Skeletal muscle satellite cell (primary cell): Measurements from ENCODE around the gene PSMC3.

ENCODE experiments used
- H3K27me3 ChIP-seq: 2 replicates; pipeline ENCODE4 v1.7.0; 2013; ENCODE audit warnings: low read length; ENCODE audit not compliant: control insufficient read depth, insufficient read depth
- H3K36me3 ChIP-seq: 2 replicates; pipeline ENCODE4 v1.7.0; 2013; ENCODE audit warnings: mild to moderate bottlenecking, control low read depth, low read length; ENCODE audit not compliant: insufficient read depth
- H3K4me1 ChIP-seq: 2 replicates; pipeline ENCODE4 v1.7.0; 2013; ENCODE audit warnings: low read length; ENCODE audit not compliant: control insufficient read depth, insufficient read depth
- H3K4me2 ChIP-seq: 2 replicates; pipeline ENCODE4 v1.7.0; 2013; ENCODE audit warnings: mild to moderate bottlenecking, low read length
- H3K4me3 ChIP-seq: 2 replicates; pipeline ENCODE4 v1.7.0; 2013; ENCODE audit warnings: low read length
- H3K9ac ChIP-seq: 2 replicates; pipeline ENCODE4 v1.7.0; 2013; ENCODE audit warnings: mild to moderate bottlenecking, low read depth, low read length, moderate library complexity
- H3K9me3 ChIP-seq: replicated peaks from 2 replicates; pipeline ENCODE4 v1.7.0; 2013; ENCODE audit warnings: mild to moderate bottlenecking, control low read depth, low read length

Gene PSMC3

GRCh38 chr11:47389577-47390421 is 36.4 kb downstream of the PSMC3 start:
- Histone ChIP-seq H3K9me3 (no peaks in the 10 kb centered on the region), H3K9ac (no peak overlapping the region), H3K4me2 (no peak overlapping the region), H3K4me3 (no peak overlapping the region), H3K4me1 (peaks cover 15% of the 10 kb centered on the region), H3K36me3 (no peaks in the 10 kb centered on the region), H3K27me3 (no peaks in the 10 kb centered on the region)

GRCh38 chr11:47388697-47389576 is 37.3 kb downstream of the PSMC3 start:
- H3K9me3 ChIP-seq = no peaks in the 10 kb centered on the region
- no peaks in the 10 kb centered on the region for H3K36me3 ChIP-seq
- H3K9ac ChIP-seq = no peak overlapping the region
- H3K4me3 ChIP-seq = no peak overlapping the region
- no peaks in the 10 kb centered on the region for H3K27me3 ChIP-seq
- H3K4me2 ChIP-seq = no peak overlapping the region
- peaks cover 8% of the 10 kb centered on the region for H3K4me1 ChIP-seq

- Histone ChIP-seq H3K4me3 (no peak overlapping the region), H3K9me3 (no peaks in the 10 kb centered on the region), H3K36me3 (no peaks in the 10 kb centered on the region), H3K4me2 (no peak overlapping the region), H3K27me3 (no peaks in the 10 kb centered on the region), H3K4me1 (peaks cover under 1% of the 10 kb centered on the region), H3K9ac (no peak overlapping the region)
Observed at GRCh38 chr11:47387944-47388696, 38.1 kb downstream of the PSMC3 start.

- no peak overlapping the region for H3K9ac ChIP-seq
- no peak overlapping the region for H3K4me3 ChIP-seq
- H3K36me3 ChIP-seq = no peaks in the 10 kb centered on the region
- H3K4me2 ChIP-seq = no peak overlapping the region
- H3K9me3 ChIP-seq = no peaks in the 10 kb centered on the region
- no peaks in the 10 kb centered on the region for H3K4me1 ChIP-seq
- H3K27me3 ChIP-seq = no peaks in the 10 kb centered on the region
Observed at GRCh38 chr11:47384498-47384897, 41.7 kb downstream of the PSMC3 start.

- Histone ChIP-seq H3K4me3 (no peak overlapping the region), H3K27me3 (no peaks in the 10 kb centered on the region), H3K36me3 (no peaks in the 10 kb centered on the region), H3K9ac (no peak overlapping the region), H3K9me3 (no peaks in the 10 kb centered on the region), H3K4me2 (no peak overlapping the region), H3K4me1 (no peaks in the 10 kb centered on the region)
Observed at GRCh38 chr11:47383071-47383470, 43.2 kb downstream of the PSMC3 start.

GRCh38 chr11:47380078-47380477 is 46.2 kb downstream of the PSMC3 start:
- no peak overlapping the region for H3K4me2 ChIP-seq
- H3K4me3 ChIP-seq = no peak overlapping the region
- no peaks in the 10 kb centered on the region for H3K4me1 ChIP-seq
- no peaks in the 10 kb centered on the region for H3K27me3 ChIP-seq
- no peaks in the 10 kb centered on the region for H3K36me3 ChIP-seq
- no peak overlapping the region for H3K9ac ChIP-seq
- H3K9me3 ChIP-seq = no peaks in the 10 kb centered on the region

GRCh38 chr11:47379317-47379716 is 46.9 kb downstream of the PSMC3 start:
- no peaks in the 10 kb centered on the region for H3K27me3 ChIP-seq
- H3K9me3 ChIP-seq = no peaks in the 10 kb centered on the region
- H3K4me2 ChIP-seq = no peak overlapping the region
- H3K9ac ChIP-seq = no peak overlapping the region
- H3K36me3 ChIP-seq = no peaks in the 10 kb centered on the region
- peaks cover 4% of the 10 kb centered on the region for H3K4me1 ChIP-seq
- no peak overlapping the region for H3K4me3 ChIP-seq

GRCh38 chr11:47378836-47379170 is 47.4 kb downstream of the PSMC3 start:
- H3K36me3 ChIP-seq = no peaks in the 10 kb centered on the region
- H3K4me1 ChIP-seq = peaks cover 8% of the 10 kb centered on the region
- H3K9ac ChIP-seq = no peak overlapping the region

GRCh38 chr11:47378010-47378835 is 48.0 kb downstream of the PSMC3 start, which contains the start of gene SPI1:
SPI1 (minus strand) TSS chr11:47378547; CDS start chr11:47378353, 194 bp downstream.
- no peak within 1 kb of the TSS for H3K9ac ChIP-seq
- H3K27me3 ChIP-seq = no peaks in the 10 kb centered on the region
- H3K4me3 ChIP-seq = no peak within 1 kb of the TSS
- no peak within 1 kb of the TSS for H3K4me2 ChIP-seq
- H3K9me3 ChIP-seq = no peaks in the 10 kb centered on the region
- H3K4me1 ChIP-seq = peaks cover 8% of the 10 kb centered on the region
- no peaks in the 10 kb centered on the region for H3K36me3 ChIP-seq

More at GRCh38 chr11:47378836-47379170, 47.4 kb downstream of the PSMC3 start:
- no peaks in the 10 kb centered on the region for H3K27me3 ChIP-seq
- no peaks in the 10 kb centered on the region for H3K9me3 ChIP-seq
- no peak overlapping the region for H3K4me2 ChIP-seq
- H3K4me3 ChIP-seq = no peak overlapping the region

- no peak overlapping the region for H3K4me3 ChIP-seq
- no peak overlapping the region for H3K4me2 ChIP-seq
- no peaks in the 10 kb centered on the region for H3K36me3 ChIP-seq
- H3K9me3 ChIP-seq = no peaks in the 10 kb centered on the region
- H3K9ac ChIP-seq = no peak overlapping the region
- peaks cover 8% of the 10 kb centered on the region for H3K4me1 ChIP-seq
- H3K27me3 ChIP-seq = no peaks in the 10 kb centered on the region
Observed at GRCh38 chr11:47377571-47378009, 48.6 kb downstream of the PSMC3 start.
